Measurements from ENCODE around the gene VRK1. TPM values are rescaled to one million over a fixed set of nuclear protein-coding genes. Genes with fewer than 3 reads are reported as not detected.

The VRK1 gene
- total RNA-seq, 1 experiment from 2014 or later: 39.1 TPM

- POLR2A ChIA-PET (ENCODE audit: unreplicated experiment): interaction anchor here (0.6 kb wide), 1 partner anchor 56 kb away, joined by 3 read pairs; no protein-coding TSS in a partner anchor
- peak; percentile 75 for DNase-seq
These were observed 14.1 kb downstream of the VRK1 start for GRCh38 chr14:96811265-96811664.

DNA sequence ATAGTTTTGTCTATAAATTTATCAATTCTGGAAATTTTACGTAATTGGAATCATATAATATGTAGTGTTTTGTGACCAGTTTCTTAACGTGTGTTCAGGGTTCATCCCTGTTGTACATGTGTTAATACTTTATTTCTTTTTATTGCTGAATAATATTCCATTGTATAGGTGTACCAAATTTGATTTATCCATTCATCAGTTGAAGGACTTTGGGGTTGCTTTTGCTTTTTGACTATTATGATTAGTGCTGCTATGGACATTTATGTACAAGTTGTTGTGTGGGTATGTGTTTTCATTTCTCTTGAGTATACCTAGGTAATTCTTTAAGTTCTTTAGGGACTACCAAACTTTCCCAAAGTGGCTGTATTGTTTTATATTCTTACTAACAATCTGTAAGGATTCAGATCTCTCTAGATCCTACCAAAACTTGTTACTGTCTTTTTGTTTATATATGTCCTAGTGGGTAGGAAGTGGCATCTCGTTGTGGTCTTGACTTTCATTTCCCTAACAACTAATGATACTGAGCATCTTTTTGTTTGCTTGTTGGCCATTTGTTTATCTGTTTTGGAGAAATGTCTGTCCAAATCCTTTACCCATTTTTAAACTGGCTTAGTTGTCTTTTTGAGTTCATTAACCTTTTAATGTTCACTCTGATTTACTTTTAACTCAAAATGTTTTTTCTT lies 14.9 kb downstream of the VRK1 start:
- Histone ChIP-seq H4K20me1 (ENCODE audit: low read length) (peaks cover 10% of the 10 kb centered on the region; the same call in 1 of the 2 replicates), H3F3A (ENCODE audit: low read length, unreplicated experiment) (no peaks in the 10 kb centered on the region), H3K27ac (ENCODE audit: low read length) (peak overlapping the region; percentile 26), H3K4me1 (ENCODE audit: insufficient read depth, low read length) (peaks cover 15% of the 10 kb centered on the region; the same call in 1 of the 2 replicates), H3K9ac (ENCODE audit: low read length) (no peak overlapping the region), H3K9me2 (replicated peaks; ENCODE audit: low read length) (no peaks in the 10 kb centered on the region), H3K4me3 (ENCODE audit: low read length) (no peak overlapping the region), H3K4me2 (ENCODE audit: low read length) (no peak overlapping the region), H3K36me3 (ENCODE audit: low read depth, low read length) (no peaks in the 10 kb centered on the region; the same call in 1 of the 2 replicates), H3K9me3 (ENCODE audit: low read length) (no peaks in the 10 kb centered on the region), H3K79me2 (ENCODE audit: low read length) (peaks cover 100% of the 10 kb centered on the region), H3K27me3 (ENCODE audit: low read length) (no peaks in the 10 kb centered on the region), H2AFZ (ENCODE audit: low read length) (no peak overlapping the region)
- no peak for ATAC-seq
- intact Hi-C loops (cut with micrococcal nuclease): loop anchor here (10.0 kb wide), 1 partner anchor 353 kb away; no protein-coding TSS in a partner anchor
- ChIA-PET CTCF (interaction anchor here (1.3 kb wide), 1 partner anchor 41 kb away, joined by 4 read pairs; no protein-coding TSS in a partner anchor), POLR2A (ENCODE audit: unreplicated experiment) (interaction anchor here (0.6 kb wide), 1 partner anchor 55 kb away, joined by 3 read pairs; no protein-coding TSS in a partner anchor)
- DNase-seq: no peak
- no peak for TF ChIP-seq EZH2phosphoT487 (IDR thresholded peaks at IDR 0.05; ENCODE audit: borderline replicate concordance, low read length)
- BruUV-seq (replicated peaks): no TSS peak

More at GRCh38 chr14:96811265-96811664, 14.1 kb downstream of the VRK1 start:
- CTCF ChIA-PET: interaction anchor here (1.3 kb wide), 1 partner anchor 41 kb away, joined by 4 read pairs; no protein-coding TSS in a partner anchor
- Histone ChIP-seq H3K9ac (ENCODE audit: low read length) (no peak overlapping the region), H4K20me1 (ENCODE audit: low read length) (peaks cover 11% of the 10 kb centered on the region; the same call in 1 of the 2 replicates), H3K36me3 (ENCODE audit: low read depth, low read length) (no peaks in the 10 kb centered on the region), H3K9me3 (ENCODE audit: low read length) (no peaks in the 10 kb centered on the region), H3K4me2 (ENCODE audit: low read length) (no peak overlapping the region), H3K9me2 (replicated peaks; ENCODE audit: low read length) (no peaks in the 10 kb centered on the region), H3K79me2 (ENCODE audit: low read length) (peaks cover 100% of the 10 kb centered on the region), H3K4me3 (ENCODE audit: low read length) (no peak overlapping the region), H3K27ac (ENCODE audit: low read length) (peak overlapping the region; percentile 26), H3K27me3 (ENCODE audit: low read length) (no peaks in the 10 kb centered on the region), H2AFZ (ENCODE audit: low read length) (no peak overlapping the region), H3F3A (ENCODE audit: low read length, unreplicated experiment) (no peaks in the 10 kb centered on the region), H3K4me1 (ENCODE audit: insufficient read depth, low read length) (peaks cover 17% of the 10 kb centered on the region; the same call in 1 of the 2 replicates)
- peak; percentile 65 for ATAC-seq
- TF ChIP-seq EZH2 (IDR thresholded peaks at IDR 0.05; ENCODE audit: low read length, unreplicated experiment) (no peak), CTCF (conservative IDR thresholded peaks at IDR 0.05; ENCODE audit: low read depth, low read length) (no peak), EZH2phosphoT487 (IDR thresholded peaks at IDR 0.05; ENCODE audit: borderline replicate concordance, low read length) (no peak)
- intact Hi-C loops (cut with micrococcal nuclease): loop anchor here (10.0 kb wide), 1 partner anchor 354 kb away; no protein-coding TSS in a partner anchor
- BruUV-seq (replicated peaks): no TSS peak

DNA sequence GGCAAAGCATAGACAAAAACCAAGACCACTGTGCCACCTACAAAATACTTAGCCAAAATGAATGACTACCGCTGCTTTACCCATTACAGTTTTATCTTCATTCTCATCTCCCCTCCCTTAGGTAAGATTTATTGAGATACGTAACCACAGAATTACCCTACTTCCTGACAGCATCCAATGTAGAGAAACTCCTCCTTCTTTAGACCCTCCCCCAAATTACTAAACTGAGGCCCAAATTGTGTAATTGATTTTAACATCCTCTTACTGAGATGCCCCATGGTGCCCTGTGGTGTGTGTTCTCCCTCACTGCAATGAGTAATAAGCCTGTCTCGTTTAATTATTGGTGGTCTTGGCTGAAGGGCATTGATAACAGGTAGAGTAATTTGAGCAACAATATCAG lies 19.1 kb downstream of the VRK1 start:
- no peaks in the 10 kb centered on the region for H3K9me2 ChIP-seq (replicated peaks; ENCODE audit: low read length)
- ChIA-PET CTCF (no interaction called here), POLR2A (ENCODE audit: unreplicated experiment) (no interaction called here)
- peaks cover 100% of the 10 kb centered on the region for H3K79me2 ChIP-seq (ENCODE audit: low read length)
- H3K4me3 ChIP-seq (ENCODE audit: low read length): no peak overlapping the region
- H4K20me1 ChIP-seq (ENCODE audit: low read length): 0 out of 2 replicates have a peak, but pooled peaks cover 12% of the 10 kb centered on the region
- H3K27ac ChIP-seq (ENCODE audit: low read length): no peak overlapping the region
- no peaks in the 10 kb centered on the region for H3K9me3 ChIP-seq (ENCODE audit: low read length)
- peaks cover 12% of the 10 kb centered on the region; the same call in 1 of the 2 replicates for H3K4me1 ChIP-seq (ENCODE audit: insufficient read depth, low read length)
- H3F3A ChIP-seq (ENCODE audit: low read length, unreplicated experiment): no peaks in the 10 kb centered on the region
- H3K9ac ChIP-seq (ENCODE audit: low read length): no peak overlapping the region
- H3K27me3 ChIP-seq (ENCODE audit: low read length): no peaks in the 10 kb centered on the region
- DNase-seq: no peak
- TF ChIP-seq EZH2 (IDR thresholded peaks at IDR 0.05; ENCODE audit: low read length, unreplicated experiment) (no peak), CTCF (conservative IDR thresholded peaks at IDR 0.05; ENCODE audit: low read depth, low read length) (no peak), EZH2phosphoT487 (IDR thresholded peaks at IDR 0.05; ENCODE audit: borderline replicate concordance, low read length) (no peak)
- H2AFZ ChIP-seq (ENCODE audit: low read length): no peak overlapping the region
- intact Hi-C loops (cut with micrococcal nuclease): loop anchor here (10.0 kb wide), 1 partner anchor 349 kb away; no protein-coding TSS in a partner anchor
- H3K36me3 ChIP-seq (ENCODE audit: low read depth, low read length): no peaks in the 10 kb centered on the region; the same call in 1 of the 2 replicates
- ATAC-seq: no peak
- H3K4me2 ChIP-seq (ENCODE audit: low read length): no peak overlapping the region
- BruUV-seq (replicated peaks): no TSS peak

All from PC-3 (cell line).